Upper lobe of left lung (tissue), 4 donors: ENCODE measurements around the gene CHIC2.

Experiments used
- POLR2A ChIP-seq, 4 donors: fragments of 450-650 bp; IDR thresholded peaks; one replicate each; pipeline ENCODE4 v1.5.1; 2016 to 2017; ENCODE audit warnings: antibody characterized with exemption in 4 of 4, mild to moderate bottlenecking in 2 of 4
- POLR2AphosphoS5 ChIP-seq, 2 donors: sonication (generic); formaldehyde crosslinking; IDR thresholded peaks; one replicate each; pipeline ENCODE4 v1.5.1; 2017; ENCODE audit warnings: antibody characterized with exemption in 2 of 2
- TF ChIP-seq, protein P1 (sequence below), 6 experiments: fragments of 450-650 bp in 4 of 6; fragments of 200-600 bp in 2 of 6; sonication (generic) in 2 of 6; IDR thresholded peaks; one replicate each; pipeline ENCODE4 v1.5.1; 2016 to 2019; ENCODE audit warnings: antibody characterized with exemption in 6 of 6

DNA sequence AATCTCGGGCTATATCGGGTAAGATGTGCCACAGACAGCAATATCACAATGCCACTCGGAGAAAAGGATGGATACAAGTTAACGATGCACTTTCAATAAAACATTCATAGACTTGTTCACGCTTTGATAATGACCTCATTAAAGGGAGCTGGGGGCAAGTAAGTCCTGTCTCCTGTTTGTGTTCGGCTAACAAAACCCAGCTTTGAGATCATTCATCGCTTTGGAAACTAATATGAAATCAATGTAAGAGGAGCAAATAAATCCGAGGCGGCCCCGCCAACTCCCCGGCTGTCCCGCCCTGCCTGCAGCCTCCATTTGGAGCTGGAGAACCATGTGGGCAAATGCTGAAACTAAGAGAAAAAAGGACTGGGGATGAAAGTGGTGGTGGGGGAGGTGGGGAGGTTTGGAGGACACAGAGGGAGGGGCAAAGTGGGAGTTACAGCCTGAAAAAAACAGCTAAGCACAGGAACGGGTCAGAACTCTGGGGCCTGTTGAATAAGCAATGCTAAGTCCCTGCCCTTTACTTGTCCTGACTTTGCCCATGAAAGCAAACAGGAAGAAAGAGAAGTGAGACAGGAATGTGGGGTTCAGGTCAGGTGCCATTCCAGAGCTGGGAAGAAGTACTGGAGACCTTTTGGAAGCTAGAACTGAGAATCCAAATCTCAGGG, 32.0 kb upstream of the CHIC2 start:
- TF ChIP-seq, protein P1, sequence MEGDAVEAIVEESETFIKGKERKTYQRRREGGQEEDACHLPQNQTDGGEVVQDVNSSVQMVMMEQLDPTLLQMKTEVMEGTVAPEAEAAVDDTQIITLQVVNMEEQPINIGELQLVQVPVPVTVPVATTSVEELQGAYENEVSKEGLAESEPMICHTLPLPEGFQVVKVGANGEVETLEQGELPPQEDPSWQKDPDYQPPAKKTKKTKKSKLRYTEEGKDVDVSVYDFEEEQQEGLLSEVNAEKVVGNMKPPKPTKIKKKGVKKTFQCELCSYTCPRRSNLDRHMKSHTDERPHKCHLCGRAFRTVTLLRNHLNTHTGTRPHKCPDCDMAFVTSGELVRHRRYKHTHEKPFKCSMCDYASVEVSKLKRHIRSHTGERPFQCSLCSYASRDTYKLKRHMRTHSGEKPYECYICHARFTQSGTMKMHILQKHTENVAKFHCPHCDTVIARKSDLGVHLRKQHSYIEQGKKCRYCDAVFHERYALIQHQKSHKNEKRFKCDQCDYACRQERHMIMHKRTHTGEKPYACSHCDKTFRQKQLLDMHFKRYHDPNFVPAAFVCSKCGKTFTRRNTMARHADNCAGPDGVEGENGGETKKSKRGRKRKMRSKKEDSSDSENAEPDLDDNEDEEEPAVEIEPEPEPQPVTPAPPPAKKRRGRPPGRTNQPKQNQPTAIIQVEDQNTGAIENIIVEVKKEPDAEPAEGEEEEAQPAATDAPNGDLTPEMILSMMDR (IDR thresholded peaks at IDR 0.05), result no peak
- TF ChIP-seq POLR2A (IDR thresholded peaks at IDR 0.05), result no peak
- TF ChIP-seq POLR2AphosphoS5 (IDR thresholded peaks at IDR 0.05), result no peak
